Left ventricle myocardium superior (tissue), 1 donor: Measurements from ENCODE around the gene APLF. TPM values are rescaled to one million over a fixed set of nuclear protein-coding genes. Genes with fewer than 3 reads are reported as not detected.
"Not testable (repeated sequence)": the region's sequence is repeated elsewhere in the genome, so short reads cannot be mapped to it uniquely, and the experiment has no call there.

Experiments
- ATAC-seq: fragments of 200-7000 bp; cut with Tn5 transposase; one replicate; pipeline ENCODE4 v1.9.1; 2020; ENCODE audit warnings: mild to moderate bottlenecking, moderate library complexity
- DNase-seq: peaks from one replicate; pipeline ENCODE4 v3.0.0-alpha.2; 2020
- intact Hi-C: fragments of 100-400 bp; cut with micrococcal nuclease; formaldehyde crosslinking; loops from one replicate; pipeline ENCODE4 v1.11.0; 2022
- total RNA-seq: library from RNA; stranded (reverse); fragmentation: NEBNext Ultra II Directional; extraction: Animal tissue kit (Norgen Biotek cat#: 25700); gene quantifications from one replicate; pipeline ENCODE4 v1.2.1, GENCODE V29; 2021
- donor health status: DM: no; HTN: yes; CAD: no; lungs with severe emphysema.

APLF gene
- total RNA-seq, 1 donor from 2014 or later = 3.9 TPM

- no peak for DNase-seq
- intact Hi-C loops = no loop called here
Measured at GRCh38 chr2:68561372-68561771, 94.0 kb downstream of the APLF start.

DNA sequence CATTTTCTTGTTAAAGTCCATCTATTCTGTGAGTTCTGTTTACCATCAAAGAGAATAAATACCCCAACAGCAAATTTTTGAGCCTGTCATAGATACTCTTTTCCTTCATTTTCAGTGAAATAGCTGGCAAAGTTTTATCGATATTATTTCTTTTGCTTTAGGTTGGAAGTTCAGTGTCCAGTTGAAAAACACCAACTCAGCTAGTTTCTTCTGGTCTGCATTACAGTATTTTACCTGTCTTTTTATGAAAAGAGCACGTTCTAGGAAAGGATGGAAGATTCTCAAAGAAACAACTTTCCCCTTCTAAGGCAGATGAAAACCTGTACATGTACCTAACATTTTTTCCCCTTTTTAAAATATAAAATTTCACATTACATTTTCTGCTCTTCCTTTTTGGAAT is 95.5 kb downstream of the APLF start:
- DNase-seq (no peak), ATAC-seq (no peak)
- intact Hi-C loops = no loop called here

More at GRCh38 chr2:68561372-68561771, 94.0 kb downstream of the APLF start:
- ATAC-seq = no peak

DNA sequence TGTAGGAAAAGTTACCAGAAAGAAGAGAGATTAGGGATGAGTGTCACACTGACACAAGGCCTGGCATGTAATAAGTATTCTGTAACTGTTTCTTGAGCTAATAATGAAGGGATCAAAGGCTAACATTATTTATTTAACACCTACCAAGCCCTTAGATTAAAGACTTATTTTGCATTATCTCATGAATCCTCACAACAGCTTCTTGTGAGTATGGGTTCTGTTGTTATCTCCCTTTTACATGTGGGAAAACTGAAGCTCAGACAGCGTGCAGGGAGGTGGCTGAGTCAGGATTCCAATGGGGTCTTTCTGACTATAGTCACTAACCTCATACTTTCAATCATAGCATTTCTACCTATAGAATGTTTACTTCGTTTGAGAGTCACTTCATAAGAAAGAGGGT is 97.0 kb downstream of the APLF start:
- intact Hi-C loops = no loop called here
- ATAC-seq = no peak

DNA sequence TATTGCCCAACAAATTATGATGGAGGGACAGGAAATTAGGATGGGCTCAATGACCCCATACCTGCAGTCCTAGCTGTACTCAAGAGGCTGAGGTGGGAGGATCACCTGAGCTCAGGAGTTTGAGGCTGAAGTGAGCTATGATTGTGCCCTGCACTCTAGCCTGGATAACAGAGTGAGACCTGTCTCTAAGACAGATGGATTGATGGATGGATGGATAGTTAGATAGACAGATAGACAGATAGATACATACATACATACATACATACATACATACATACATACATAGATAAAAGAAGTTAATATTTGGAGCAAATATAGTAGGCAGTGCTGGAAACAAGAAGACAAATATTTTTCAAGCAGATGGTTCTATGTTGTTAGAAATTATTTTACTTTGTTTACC is 97.9 kb downstream of the APLF start:
- intact Hi-C loops = no loop called here
- DNase-seq = no peak
- ATAC-seq = no peak

More for the DNA sequence above, 97.0 kb downstream of the APLF start:
- DNase-seq = no peak

DNA sequence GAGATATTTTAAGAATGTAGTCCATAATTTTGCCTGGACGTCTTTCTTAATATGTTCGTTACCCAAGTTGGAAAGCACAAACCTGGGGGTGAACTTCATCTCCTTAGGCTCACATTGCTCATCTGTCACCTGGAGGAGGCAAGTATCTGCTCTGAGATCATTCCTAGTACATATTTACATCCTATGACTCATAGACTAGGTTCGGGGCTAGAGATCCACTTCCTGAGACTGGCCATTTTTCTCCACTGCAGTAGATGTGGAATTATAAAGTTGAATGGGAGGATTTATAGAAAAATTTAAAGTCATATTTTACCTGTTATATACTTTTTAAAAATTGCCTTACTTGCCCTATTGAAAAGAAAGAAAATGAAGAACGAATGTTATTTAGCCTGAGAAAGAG is 98.5 kb downstream of the APLF start:
- no peak for ATAC-seq
- intact Hi-C loops = no loop called here
- DNase-seq = no peak

GRCh38 chr2:68566362-68566761 is 99.0 kb downstream of the APLF start:
- ATAC-seq (no peak), DNase-seq (no peak)
- intact Hi-C loops = no loop called here

DNA sequence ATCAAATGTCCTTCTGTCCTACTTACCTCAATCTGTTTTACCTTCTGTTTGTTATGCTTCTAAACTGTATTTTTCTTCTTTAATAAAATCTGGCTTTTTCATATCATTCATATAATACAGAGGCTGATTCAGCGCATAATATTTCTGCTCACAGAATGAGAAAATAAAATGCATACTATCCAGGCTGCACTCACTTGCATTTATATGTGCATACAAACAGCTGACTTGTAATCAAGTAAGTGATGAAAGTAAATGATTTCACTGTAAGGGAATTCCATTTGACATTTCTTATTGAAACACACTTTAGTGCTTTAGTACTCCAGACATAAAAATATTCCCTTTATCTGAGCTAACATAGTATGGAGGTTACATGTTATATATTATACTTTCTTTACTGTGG is 100.7 kb downstream of the APLF start:
- ATAC-seq (no peak), DNase-seq (no peak)
- intact Hi-C loops = no loop called here

GRCh38 chr2:68569604-68570003 is 102.2 kb downstream of the APLF start:
- intact Hi-C loops = no loop called here
- ATAC-seq (no peak), DNase-seq (no peak)

- intact Hi-C loops, ATAC-seq, DNase-seq: not testable (repeated sequence)
Measured at GRCh38 chr2:68570434-68570833, 103.0 kb downstream of the APLF start.

DNA sequence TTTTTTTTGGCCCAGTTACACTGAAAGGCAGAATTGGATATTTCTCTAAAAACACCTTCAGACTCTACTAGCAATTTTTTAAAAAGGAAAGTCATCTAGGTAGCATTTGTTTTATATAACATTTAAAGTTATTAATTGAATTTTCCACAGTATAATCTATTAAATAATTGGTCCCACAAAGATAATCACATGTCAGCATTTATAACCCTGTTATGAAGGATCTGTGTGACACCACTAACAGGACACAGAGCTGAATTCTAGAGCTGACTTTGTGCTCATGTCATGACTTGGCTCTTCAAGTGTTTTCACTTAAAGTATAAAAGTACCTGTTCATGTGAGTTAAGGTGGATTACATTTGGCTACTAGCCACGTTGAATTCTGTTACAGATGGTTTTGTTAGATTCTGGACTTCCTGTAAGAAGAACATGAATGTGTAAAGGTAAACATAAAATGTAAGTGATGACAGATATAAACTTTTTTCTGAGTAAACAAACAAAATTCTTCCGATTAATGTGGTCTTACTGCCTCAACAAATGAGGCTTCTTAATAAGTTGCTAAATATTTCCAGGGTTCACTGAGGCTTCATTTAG is 106.9 kb downstream of the APLF start:
- intact Hi-C loops = no loop called here

GRCh38 chr2:68577183-68577582 is 109.8 kb downstream of the APLF start:
- ATAC-seq = no peak
- no peak for DNase-seq
- intact Hi-C loops = no loop called here

More for the DNA sequence above, 106.9 kb downstream of the APLF start:
- no peak for DNase-seq
- ATAC-seq = no peak

GRCh38 chr2:68579689-68580088 is 112.3 kb downstream of the APLF start:
- intact Hi-C loops = no loop called here
- DNase-seq = no peak

GRCh38 chr2:68588589-68588988 is 121.2 kb downstream of the APLF start:
- intact Hi-C loops = no loop called here
- no peak for DNase-seq
- no peak for ATAC-seq

More at GRCh38 chr2:68579689-68580088, 112.3 kb downstream of the APLF start:
- ATAC-seq = no peak

DNA sequence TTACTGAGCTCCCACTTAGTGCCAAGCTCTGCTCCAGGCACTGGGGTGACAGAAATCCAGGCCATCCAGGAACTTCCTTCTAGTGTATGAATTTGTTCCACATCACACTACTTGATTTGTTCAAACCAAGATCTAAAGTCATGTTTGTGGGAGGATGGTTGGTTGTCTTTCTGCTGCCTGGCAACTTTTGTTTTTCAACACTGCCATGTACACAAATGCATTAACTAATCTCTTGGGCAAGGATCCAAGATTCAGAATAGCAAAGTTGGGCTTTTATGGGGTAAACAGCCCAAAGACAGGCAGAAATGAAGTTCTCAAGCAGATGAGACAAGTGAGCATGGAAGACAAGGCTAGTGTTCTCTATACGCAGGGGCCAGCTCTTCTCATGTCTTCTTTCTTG is 122.6 kb downstream of the APLF start:
- intact Hi-C loops = no loop called here
- DNase-seq (no peak), ATAC-seq (no peak)

DNA sequence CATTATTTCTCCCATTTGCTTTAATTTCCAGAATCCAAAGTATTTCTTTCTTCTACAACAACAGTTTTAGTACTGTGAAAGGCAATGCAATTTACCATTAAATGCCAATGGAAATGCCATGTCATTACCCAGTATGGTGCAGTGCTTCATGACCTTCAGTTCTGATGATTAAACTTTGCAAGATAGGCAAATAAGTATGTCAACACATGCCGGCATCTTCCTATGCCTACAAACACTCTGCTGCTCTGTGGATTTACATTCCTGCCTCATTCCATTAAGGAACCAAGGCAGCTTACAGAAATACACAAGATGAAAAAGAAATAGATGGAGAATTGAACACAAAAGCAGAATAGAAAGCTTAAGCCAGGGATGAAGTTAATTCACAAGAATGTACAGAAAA is 123.3 kb downstream of the APLF start:
- ATAC-seq = no peak
- intact Hi-C loops = no loop called here
- DNase-seq = no peak

DNA sequence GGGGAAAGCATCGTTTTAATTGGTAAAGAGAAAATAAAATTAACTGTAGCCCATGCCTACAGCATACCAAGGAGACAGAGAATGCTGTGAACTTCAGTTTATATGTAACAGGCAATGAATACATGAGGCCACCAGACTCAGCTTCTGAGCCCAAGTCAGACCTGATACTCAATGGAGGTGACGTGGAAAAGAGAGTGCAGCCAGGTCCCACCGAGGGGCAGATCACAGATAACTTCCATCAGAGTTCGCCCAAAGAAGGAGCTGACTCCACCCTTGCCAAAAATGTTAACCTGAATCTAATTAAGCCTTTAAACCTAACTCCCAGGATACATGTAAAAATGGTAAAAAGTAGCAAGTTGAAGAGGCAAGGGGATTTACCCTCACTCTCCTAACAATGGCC is 123.8 kb downstream of the APLF start:
- ATAC-seq = no peak
- intact Hi-C loops = no loop called here

DNA sequence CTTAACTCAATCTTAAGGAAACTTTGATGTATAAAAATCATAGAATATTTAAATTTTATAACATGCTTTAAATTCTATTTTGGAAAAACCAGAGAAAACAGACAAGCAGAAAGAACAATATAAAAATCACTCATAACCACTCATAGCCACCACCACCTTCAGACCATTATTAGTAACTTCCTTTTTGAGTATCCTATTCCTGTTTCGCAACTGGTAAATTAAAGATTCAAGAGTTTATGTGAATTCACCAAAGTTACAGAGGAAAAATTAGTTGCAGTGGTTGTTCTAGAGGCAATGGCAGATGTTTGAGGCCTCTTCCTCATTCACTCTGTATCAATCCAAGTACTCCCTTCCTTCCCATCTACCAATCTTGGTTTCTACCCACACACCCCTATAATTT is 126.7 kb downstream of the APLF start:
- ATAC-seq (no peak), DNase-seq (no peak)
- intact Hi-C loops = no loop called here

More for the DNA sequence above, 123.8 kb downstream of the APLF start:
- no peak for DNase-seq

DNA sequence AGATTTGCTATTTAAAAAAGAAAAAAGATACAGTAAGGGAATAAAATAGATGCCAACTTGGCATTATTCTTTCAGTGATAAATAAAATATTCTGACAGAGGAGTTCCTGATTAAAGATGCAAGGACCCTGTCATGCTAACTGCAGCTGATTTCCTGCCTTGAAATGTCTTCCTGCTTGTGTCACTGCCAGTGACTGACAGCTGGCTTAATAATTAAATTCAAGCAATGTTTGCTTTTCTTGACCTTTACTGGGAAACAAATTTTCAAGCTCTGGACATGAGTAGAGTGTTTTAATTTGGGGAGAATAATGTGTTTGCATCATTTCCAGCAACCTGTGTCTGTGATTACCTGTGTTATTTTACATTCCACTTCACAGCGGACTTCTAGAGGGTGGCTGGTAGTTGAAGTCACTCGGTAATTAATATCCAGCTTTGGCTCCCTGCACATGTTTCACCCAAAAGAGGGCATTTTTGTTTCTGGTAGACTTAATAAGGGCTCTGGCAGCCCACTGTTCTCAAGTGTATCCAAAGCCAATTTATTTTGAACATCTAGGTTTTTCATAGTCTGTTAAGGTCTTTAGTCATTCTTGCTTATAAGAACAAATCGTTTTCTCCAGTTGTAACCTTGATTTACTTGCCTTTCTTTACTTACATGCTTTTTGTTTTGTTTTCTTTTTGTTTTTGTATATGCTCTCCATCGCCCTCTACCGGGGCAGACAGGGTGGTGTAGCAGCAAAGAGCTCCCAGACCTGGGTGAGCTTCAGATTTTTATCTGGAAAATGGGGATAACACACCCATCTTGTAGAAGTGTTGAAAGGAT is 127.5 kb downstream of the APLF start:
- intact Hi-C loops = no loop called here
- DNase-seq = peak; percentile 47
- ATAC-seq = peak; percentile 31

DNA sequence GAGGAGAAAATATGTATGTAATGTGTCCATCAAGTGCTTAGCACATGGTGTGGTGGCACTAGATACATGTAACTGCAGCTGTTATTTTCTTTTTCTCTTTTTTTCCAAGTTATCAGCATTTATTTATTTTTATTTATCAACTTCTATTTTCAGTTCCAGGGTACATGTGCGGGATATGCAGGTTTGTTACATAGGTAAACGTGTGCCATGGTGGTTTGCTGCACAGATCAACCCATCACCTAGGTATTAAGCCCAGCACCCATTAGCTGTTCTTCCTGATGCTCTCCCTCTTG is 128.1 kb downstream of the APLF start:
- DNase-seq, ATAC-seq, intact Hi-C loops: not testable (repeated sequence)

GRCh38 chr2:68600495-68600894 is 133.1 kb downstream of the APLF start:
- ATAC-seq, DNase-seq: not testable (repeated sequence)
- intact Hi-C loops = loop anchor here (10.0 kb wide), 1 partner anchor 56 kb away; no protein-coding TSS in a partner anchor

DNA sequence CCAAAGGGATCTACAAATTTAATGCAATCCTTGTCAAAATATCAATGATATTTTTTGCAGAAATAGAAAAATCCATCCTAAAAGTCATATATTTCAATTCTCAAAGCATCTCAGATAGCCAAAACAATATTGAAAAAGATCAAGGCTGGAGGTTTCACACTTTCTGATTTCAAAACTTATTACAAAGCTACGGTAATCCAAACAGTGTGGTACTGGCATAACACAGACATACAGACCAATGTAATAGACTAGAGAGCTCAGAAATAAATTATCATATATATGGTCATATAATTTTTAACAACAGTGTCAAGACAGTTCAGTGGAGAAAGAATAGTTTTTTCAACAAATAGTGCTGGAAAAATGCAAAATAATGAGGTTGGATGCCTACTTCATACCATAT is 135.7 kb downstream of the APLF start:
- ATAC-seq (no peak), DNase-seq (no peak)
- intact Hi-C loops = loop anchor here (10.0 kb wide), 1 partner anchor 58 kb away; no protein-coding TSS in a partner anchor
